Measurements from ENCODE around the gene CYP4A22.
"Not testable (repeated sequence)": the region's sequence is repeated elsewhere in the genome, so short reads cannot be mapped to it uniquely, and the experiment has no call there.

- not testable (repeated sequence) for TF ChIP-seq CTCF, POLR2A (IDR thresholded peaks at IDR 0.05)
Observed at GRCh38 chr1:47109482-47109881, 27.8 kb upstream of the CYP4A22 start.

Data from esophagus squamous epithelium (tissue), 4 donors.